HG03060 (cell line): ENCODE measurements around the gene ANGEL2.
A peak's percentile ranks its signal among the peaks of the same experiment; 100 is the strongest.
"Not testable (repeated sequence)": the region's sequence is repeated elsewhere in the genome, so short reads cannot be mapped to it uniquely, and the experiment has no call there.

Experiments
- ATAC-seq: cut with Tn5 transposase; IDR thresholded peaks from one replicate; pipeline ENCODE4 v1.9.1; 2021; ENCODE audit warnings: low read depth, moderate number of reproducible peaks; ENCODE audit not compliant: unreplicated experiment

The ANGEL2 gene

GRCh38 chr1:213020016-213020415, 4.3 kb upstream of the ANGEL2 start:
- no peak for ATAC-seq

- ATAC-seq, result no peak
Measured at GRCh38 chr1:213019450-213019849, 3.8 kb upstream of the ANGEL2 start.

- ATAC-seq, result no peak
Measured at GRCh38 chr1:213017447-213018273, 2.0 kb upstream of the ANGEL2 start.

DNA sequence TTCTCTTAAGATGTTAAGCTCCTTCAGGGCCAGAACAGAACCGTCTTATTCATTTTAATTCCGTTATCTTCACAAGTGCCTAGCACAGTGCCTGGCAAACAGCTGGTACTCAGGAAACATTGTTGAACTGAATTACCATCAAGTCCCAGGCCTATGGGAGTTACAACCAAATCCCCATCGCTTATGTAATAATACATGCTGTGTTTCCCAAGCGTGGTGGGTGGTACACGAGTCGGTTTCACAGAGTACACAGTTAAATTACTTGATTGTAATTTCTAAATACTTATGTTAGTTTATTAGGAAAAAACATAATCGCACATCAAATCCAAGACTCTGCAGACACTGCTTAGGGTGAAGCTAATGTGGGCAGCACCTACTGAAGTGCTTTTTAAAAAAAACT, 1.0 kb downstream of the ANGEL2 start:
- ATAC-seq, result no peak

DNA sequence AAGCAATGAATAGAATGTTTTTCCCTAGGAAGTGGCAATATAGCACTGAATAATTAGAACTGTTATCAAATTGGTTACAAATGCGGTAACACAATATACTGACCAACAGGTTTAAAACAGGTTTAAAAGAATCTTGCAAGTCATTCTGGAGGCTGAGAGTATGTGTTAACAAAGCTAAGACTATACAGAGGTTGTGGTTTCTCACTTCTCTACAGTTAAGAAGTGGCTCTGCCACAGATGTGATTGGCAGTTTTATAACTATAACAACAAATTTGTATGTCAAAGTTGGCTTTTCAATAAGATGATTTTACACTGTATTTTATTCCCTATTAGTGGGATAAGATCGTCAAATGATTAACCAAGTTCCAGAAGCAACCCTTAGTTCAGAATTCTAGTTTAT, 7.1 kb downstream of the ANGEL2 start:
- no peak for ATAC-seq

DNA sequence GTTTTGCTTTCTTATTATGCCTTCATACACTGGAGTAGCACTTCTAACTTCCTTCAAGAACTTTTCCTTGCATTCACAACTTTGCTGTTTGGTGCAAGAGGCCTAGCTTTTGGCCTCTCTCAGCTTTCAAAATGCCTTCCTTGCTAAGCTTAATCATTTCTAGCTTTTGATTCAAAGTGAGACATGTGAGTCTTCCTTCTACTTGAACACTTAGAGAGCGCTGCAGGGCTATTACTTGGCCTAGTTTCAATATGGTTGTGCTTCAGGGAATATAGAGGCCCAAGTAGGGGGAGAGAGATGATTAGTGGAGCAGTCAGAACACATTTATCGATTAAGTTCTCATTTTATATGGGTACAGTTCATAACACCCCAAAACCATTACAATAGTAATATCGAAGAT, 12.4 kb downstream of the ANGEL2 start:
- ATAC-seq, result no peak

DNA sequence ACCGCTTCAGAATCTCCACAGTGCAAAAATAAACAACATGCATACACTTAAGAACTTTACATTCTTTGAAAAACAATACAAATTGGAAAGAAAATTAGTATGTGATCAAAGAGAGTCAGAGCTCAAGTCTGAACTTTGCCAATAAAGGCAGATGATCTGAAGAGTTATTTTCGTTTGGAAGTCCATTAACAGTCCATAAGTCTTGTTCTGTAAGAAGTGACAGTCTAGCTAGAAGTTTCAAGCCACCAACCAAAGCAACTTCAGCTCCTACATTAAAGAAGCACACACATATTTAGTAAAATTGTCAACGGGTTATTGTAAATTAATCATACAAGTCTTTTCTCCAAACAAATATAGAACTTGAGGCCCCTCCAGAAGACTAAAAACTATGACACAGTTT, 20.7 kb downstream of the ANGEL2 start:
- no peak for ATAC-seq

DNA sequence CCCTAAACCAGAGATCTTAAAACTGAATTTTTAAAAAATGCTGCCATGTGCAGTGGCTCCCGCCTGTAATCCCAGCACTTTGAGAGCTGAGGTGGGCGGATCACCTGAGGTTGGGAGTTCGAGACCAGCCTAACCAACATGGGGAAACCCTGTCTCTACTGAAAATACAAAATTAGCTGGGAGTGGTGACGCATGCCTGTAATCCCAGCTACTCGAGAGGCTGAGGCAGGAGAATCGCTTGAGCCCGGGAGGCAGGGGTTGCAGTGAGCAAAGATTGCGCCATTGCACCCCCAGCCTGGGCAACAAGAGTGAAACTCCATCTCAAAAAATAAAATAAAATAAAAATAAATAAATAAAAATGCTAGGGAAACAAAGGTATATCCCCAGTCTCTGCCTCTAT, 21.7 kb downstream of the ANGEL2 start:
- not testable (repeated sequence) for ATAC-seq

- ATAC-seq, result no peak
Measured at GRCh38 chr1:212990276-212990675, 25.4 kb downstream of the ANGEL2 start.

DNA sequence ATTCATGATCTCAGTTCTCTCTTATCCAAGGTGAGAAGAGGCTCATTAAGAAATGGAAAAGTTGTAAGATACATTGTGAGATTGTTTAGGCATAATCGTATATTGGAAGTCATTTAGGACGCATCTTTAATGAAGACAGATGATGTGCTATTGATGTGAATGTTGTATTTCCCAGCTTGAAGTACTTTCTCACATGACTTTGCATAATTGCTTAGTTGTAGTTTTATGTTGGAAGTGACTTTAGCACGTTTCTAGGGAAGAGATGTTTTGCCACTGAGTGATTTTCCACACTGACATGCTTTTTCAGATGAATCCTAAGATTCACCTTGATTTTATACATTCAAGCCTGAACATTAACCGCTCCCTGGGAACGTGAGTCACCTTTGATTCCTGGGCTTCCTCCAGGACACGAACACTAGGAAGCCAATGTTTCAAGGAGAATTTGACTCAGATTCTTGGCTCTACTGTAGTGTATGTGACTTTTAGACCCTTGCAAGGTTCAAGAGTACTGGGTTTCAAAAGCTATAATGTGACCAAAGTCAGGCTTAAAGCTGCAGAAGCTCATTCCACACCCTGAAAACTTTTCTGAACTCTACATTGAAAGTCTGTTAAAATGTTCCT, 27.9 kb downstream of the ANGEL2 start:
- ATAC-seq, result no peak

- ATAC-seq, result no peak
Measured at GRCh38 chr1:212986551-212986950, 29.1 kb downstream of the ANGEL2 start.

DNA sequence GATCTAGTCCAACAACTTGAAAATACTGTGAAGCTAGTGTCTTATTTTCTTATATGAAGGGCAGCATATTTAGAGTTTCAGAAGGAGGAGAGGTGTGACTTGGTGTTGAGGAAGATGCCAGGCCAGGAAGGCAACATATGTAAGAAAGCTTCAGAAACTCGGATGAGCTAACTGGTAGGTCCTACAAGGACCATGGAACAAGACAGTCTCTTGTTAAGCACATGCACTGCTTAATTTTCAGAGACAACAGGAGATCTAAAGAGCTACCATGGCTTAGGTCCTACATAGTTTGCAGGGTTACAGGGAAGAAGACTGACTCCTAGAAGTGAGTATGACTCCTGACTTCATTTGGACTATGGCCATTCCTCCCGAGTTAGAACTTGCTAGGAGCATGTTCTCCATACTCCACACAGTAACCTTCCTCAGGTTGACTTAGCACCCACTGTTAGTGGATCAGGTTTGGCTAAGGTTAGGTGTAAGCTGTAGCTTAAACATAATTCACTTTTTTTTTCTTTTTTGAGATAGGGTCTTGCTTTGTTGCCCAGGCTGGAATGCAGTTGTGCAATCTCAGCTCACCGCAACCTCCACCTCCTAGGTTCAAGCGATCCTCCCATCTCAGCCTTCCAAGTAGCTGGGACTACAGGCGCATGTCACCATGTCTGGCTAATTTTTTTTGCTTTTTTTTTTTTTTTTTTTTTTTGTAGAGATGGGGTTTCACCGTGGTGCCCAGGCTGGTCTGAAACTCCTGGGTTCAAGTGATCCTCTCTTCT, 31.0 kb downstream of the ANGEL2 start:
- ATAC-seq, result no peak

- no peak for ATAC-seq
Measured at GRCh38 chr1:212983482-212983881, 32.2 kb downstream of the ANGEL2 start.

GRCh38 chr1:212982430-212983152, 33.1 kb downstream of the ANGEL2 start:
- no peak for ATAC-seq

- peak; percentile 75 for ATAC-seq
Measured at GRCh38 chr1:212981571-212982328, 33.9 kb downstream of the ANGEL2 start.

DNA sequence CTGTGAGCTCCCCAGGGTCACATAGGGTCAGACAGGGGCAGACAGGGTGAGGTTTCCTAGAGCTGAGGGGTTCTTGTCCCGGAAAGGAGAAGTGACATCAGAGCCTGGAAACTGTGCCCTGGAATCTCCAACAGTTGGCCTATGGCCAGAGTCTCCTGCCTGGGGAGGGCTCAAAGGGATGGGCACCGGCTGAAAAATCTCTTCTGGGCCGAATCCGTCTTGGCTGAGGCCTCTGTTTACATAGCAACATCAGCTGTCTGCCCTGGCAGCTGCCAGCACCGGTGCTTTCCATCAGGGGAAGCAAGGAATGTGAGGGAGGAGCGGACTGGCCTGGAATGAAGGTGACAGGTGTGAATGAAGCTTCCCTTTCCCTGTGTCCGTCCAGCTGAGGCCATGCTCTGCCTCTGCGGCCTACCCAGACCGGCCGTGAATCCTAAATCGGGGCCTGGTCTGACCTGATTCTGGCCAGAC, 34.6 kb downstream of the ANGEL2 start:
- no peak for ATAC-seq

DNA sequence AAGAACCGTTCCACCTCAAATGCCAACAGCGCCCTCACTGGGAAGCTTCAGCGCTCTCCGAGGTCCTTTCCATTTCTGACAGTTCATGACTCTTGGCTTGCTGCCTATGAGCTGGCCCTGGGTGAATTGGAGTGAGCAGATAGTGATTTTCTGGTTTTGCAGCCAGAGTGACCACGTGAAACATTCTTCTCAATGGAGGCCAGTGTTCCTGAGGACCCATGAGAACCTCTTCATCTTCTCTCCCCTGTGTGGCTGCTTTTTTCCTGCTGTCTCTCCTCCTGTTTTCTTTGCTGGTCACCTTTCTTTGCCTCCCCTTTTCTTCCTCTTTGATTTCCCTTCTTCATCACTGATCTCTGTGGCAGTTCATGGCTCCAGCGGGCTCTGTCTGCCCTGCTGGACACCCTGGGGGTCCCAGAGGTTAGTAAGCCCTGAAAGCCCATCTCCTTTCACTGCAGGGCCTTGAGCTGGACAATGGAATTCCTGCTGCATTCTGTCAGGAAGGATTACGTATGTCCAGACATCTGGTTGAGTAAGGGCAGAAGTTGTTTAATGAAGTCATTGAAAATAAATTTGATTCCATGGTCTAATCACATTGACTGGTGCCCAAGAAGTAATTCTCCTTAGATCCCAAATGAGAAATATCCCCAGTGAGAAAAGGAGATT, 35.4 kb downstream of the ANGEL2 start:
- ATAC-seq, result no peak

DNA sequence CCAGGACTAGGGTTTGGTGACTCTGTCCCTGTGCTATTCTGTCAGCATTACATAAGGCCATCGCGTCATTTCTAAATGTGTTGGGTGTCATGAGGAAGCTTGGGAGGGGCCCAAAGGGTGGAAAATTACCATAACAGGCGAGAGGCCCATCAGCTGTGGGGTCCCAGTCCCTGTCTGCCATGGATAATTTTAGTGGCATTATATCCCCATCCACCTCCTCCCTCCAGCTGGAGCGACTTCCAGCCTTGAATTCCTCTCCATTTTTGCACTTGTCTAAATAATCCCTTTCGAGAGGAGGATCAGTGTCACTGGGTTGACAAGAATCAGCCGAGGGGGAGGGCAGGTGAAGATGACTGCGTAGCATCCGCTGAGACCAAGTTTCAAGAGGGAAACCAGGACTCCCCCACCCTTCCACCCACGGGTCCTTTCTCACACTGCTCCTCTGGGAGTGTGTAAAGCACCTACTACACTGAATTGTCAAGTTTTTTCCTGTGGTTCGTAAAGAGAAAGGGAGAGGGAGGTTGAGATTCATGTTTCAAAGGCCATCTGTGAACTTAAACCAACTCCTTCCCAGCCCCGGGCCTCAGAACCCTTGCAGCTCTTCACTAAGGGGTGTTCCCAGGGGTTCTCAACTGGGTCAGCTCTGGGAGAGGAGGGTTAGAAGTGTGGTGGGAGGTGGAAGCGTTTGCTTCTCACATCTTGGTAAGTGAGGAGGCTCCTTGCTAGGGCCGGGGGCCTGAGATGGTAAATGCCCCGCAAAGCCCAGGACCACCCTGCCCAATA, 36.1 kb downstream of the ANGEL2 start:
- ATAC-seq, result no peak
